A549 (cell line): Measurements from ENCODE around the gene HDDC3. TPM values are rescaled to one million over a fixed set of nuclear protein-coding genes. Genes with fewer than 3 reads are reported as not detected.

Source experiments
- BHLHE40 ChIP-seq: IDR thresholded peaks from 2 replicates; pipeline ENCODE4 v1.6.1; 2012; ENCODE audit warnings: low read depth, low read length, inconsistent platforms
- CBX8 ChIP-seq: fragments of 200-600 bp; sonication (generic); IDR thresholded peaks from 2 replicates; pipeline ENCODE4 v1.6.1; 2016
- CHD2 ChIP-seq: fragments of 150-350 bp; IDR thresholded peaks from 2 replicates; pipeline ENCODE4 v1.6.1; 2014; ENCODE audit warnings: low read length; ENCODE audit not compliant: partially characterized antibody
- CHD4 ChIP-seq: fragments of 200-600 bp; sonication (generic); IDR thresholded peaks from 2 replicates; pipeline ENCODE4 v1.6.1; 2016; ENCODE audit warnings: antibody characterized with exemption, mild to moderate bottlenecking, borderline replicate concordance
- FOSB ChIP-seq: fragments of 250-450 bp; sonication (Bioruptor Pico); IDR thresholded peaks from 2 replicates; pipeline ENCODE4 v1.5.0; 2020; ENCODE audit warnings: mild to moderate bottlenecking, moderate library complexity
- FOSL2 ChIP-seq, 2 experiments: fragments of 450-650 bp in 1 of 2; fragments of >200 bp in 1 of 2; sonication (Bioruptor Twin) in 1 of 2; formaldehyde crosslinking; IDR thresholded peaks; 2 replicates each; pipeline versions ENCODE4 v1.5.0 to v1.6.1; 2016 to 2020; ENCODE audit warnings: mild to moderate bottlenecking in 1 of 2, moderate library complexity in 1 of 2
- GATA3 ChIP-seq: IDR thresholded peaks from 2 replicates; pipeline ENCODE4 v1.6.1; 2012; ENCODE audit warnings: borderline replicate concordance
- HOXA7 ChIP-seq: fragments of 250-450 bp; sonication (Bioruptor Pico); IDR thresholded peaks from 2 replicates; pipeline ENCODE4 v1.5.0; 2020; ENCODE audit warnings: mild to moderate bottlenecking, moderate library complexity
- HOXB13 ChIP-seq: fragments of 250-450 bp; sonication (Bioruptor Pico); IDR thresholded peaks from 2 replicates; pipeline ENCODE4 v1.5.0; 2020; ENCODE audit warnings: low read depth, mild to moderate bottlenecking, moderate library complexity
- HOXB5 ChIP-seq: fragments of 250-450 bp; sonication (Bioruptor Pico); IDR thresholded peaks from 2 replicates; pipeline ENCODE4 v1.5.0; 2020; ENCODE audit warnings: mild to moderate bottlenecking, moderate library complexity
- KDM1A ChIP-seq: fragments of 200-600 bp; sonication (generic); IDR thresholded peaks from 2 replicates; pipeline ENCODE4 v1.6.1; 2016; ENCODE audit warnings: low read depth, mild to moderate bottlenecking
- KDM5A ChIP-seq: fragments of 200-600 bp; sonication (generic); IDR thresholded peaks from 2 replicates; pipeline ENCODE4 v1.6.1; 2016; ENCODE audit warnings: antibody characterized with exemption, mild to moderate bottlenecking
- MYC ChIP-seq: IDR thresholded peaks from 2 replicates; pipeline ENCODE4 v1.6.1; 2012; ENCODE audit warnings: mild to moderate bottlenecking, inconsistent platforms, low read length, improper control_type of control experiment, borderline replicate concordance
- NPAS2 ChIP-seq: fragments of 250-450 bp; sonication (Bioruptor Pico); IDR thresholded peaks from 2 replicates; pipeline ENCODE4 v1.8.0; 2022; ENCODE audit warnings: mild to moderate bottlenecking, moderate library complexity, borderline replicate concordance
- NR3C1 ChIP-seq: fragments of >200 bp; sonication (Bioruptor Twin); formaldehyde crosslinking; IDR thresholded peaks from 3 replicates; pipeline ENCODE4 v1.6.1; 2017
- PHF8 ChIP-seq: fragments of 200-600 bp; sonication (generic); IDR thresholded peaks from 2 replicates; pipeline ENCODE4 v1.6.1; 2016; ENCODE audit warnings: low read depth, mild to moderate bottlenecking, antibody characterized with exemption, moderate library complexity, borderline replicate concordance
- POLR2A ChIP-seq: IDR thresholded peaks from 2 replicates; pipeline ENCODE4 v1.6.1; 2012; ENCODE audit warnings: mild to moderate bottlenecking, low read length
- RCOR1 ChIP-seq: fragments of 150-350 bp; IDR thresholded peaks from 2 replicates; pipeline ENCODE4 v1.6.1; 2014; ENCODE audit warnings: antibody characterized with exemption, low read length, low read depth
- RNF2 ChIP-seq: fragments of 200-600 bp; sonication (generic); IDR thresholded peaks from 2 replicates; pipeline ENCODE4 v1.6.1; 2016; ENCODE audit warnings: low read depth, mild to moderate bottlenecking, antibody characterized with exemption, moderate library complexity, borderline replicate concordance
- SMC3 ChIP-seq: fragments of >200 bp; sonication (Bioruptor Twin); formaldehyde crosslinking; IDR thresholded peaks from 3 replicates; pipeline ENCODE4 v1.6.1; 2018; ENCODE audit warnings: inconsistent platforms
- polyA plus RNA-seq, 4 experiments: library from polyadenylated mRNA; depleted of rRNA in 3 of 4; stranded (reverse); fragments of >200 nt; fragmentation: RNase III in 1 of 4; extraction: RNeasy Plus Mini Kit Qiagen cat#74134 plus additional on column Dnase treatment in 1 of 4; gene quantifications; 2 replicates in 3 of 4; 3 replicates in 1 of 4; pipeline ENCODE4 v1.2.3, GENCODE V29; 2011 to 2017
- TF ChIP-seq, protein P1 (sequence below): IDR thresholded peaks from 2 replicates; pipeline ENCODE4 v1.6.1; 2012
- TF ChIP-seq, protein P2 (sequence below): fragments of 250-450 bp; sonication (Bioruptor Pico); IDR thresholded peaks from 2 replicates; pipeline ENCODE4 v1.5.0; 2020; ENCODE audit warnings: low read depth, mild to moderate bottlenecking, moderate library complexity
- TF ChIP-seq, protein P3 (sequence below): fragments of 200-600 bp; sonication (generic); IDR thresholded peaks from 2 replicates; pipeline ENCODE4 v1.6.1; 2016; ENCODE audit warnings: antibody characterized with exemption, mild to moderate bottlenecking, moderate library complexity
- TF ChIP-seq, protein P4 (sequence below): IDR thresholded peaks from 2 replicates; pipeline ENCODE4 v1.6.1; 2012
- TF ChIP-seq, protein P5 (sequence below): fragments of >200 bp; sonication (Bioruptor Twin); formaldehyde crosslinking; IDR thresholded peaks from 3 replicates; pipeline ENCODE4 v1.6.1; 2016

The HDDC3 gene
- polyA plus RNA-seq, 2 of the 4 experiments (the other 2 are of a cell fraction) = 26.1 to 31.9 TPM

DNA sequence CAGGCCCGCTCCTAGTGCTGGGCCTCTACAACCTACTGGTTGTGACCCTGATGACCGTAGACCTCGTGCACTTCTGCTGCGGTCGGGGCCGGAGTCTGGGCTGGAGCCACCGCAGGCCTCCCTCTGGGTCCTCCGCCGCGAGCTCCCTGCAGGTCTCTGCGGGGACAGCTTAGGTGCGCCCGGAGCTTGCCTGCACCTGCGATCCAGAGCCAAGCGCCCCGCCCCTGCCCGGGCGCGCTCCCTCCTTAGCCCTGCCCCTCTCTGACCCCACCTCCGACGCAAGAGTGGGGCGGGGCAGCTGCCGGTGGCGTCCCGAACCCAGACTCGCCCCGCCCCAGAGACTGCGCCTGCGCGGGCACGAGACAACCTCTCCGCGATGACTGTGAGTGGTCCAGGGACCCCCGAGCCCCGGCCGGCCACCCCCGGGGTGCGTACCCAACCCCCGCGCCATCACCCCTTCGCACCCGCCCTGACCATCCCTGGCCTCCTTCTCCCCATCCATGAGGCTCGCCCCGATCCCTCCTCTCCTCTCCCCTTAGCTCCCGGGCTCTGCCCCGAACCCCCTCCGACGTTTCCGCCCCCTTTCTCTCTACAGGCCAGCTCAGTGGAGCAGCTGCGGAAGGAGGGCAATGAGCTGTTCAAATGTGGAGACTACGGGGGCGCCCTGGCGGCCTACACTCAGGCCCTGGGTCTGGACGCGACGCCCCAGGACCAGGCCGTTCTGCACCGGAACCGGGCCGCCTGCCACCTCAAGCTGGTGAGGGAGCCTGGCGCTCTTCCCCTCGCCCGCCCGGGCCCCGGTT, 2.8 kb upstream of the HDDC3 start, which contains the start of gene UNC45A (continued):
- TF ChIP-seq CHD4 (no peak), HOXB5 (CRISPR knock-in tag) (no peak; the same call in 1 of the 2 replicates), CHD2 (no peak), KDM5A (no peak), POLR2A (peak; percentile 66), NPAS2 (CRISPR knock-in tag) (no peak), FOSB (CRISPR knock-in tag) (no peak), BHLHE40 (peak; percentile 29; the same call in 1 of the 2 replicates), MYC (peak; percentile 45; the same call in 1 of the 2 replicates), CBX8 (no peak), NR3C1 (no peak), RCOR1 (no peak), HOXB13 (CRISPR knock-in tag) (no peak), SMC3 (no peak), KDM1A (no peak), FOSL2 (IDR thresholded peaks at IDR 0.05) (no peak), FOSL2 (CRISPR knock-in tag; IDR thresholded peaks at IDR 0.05) (no peak), RNF2 (no peak), PHF8 (peak; percentile 41), GATA3 (no peak), HOXA7 (no peak)
- TF ChIP-seq, protein P1, sequence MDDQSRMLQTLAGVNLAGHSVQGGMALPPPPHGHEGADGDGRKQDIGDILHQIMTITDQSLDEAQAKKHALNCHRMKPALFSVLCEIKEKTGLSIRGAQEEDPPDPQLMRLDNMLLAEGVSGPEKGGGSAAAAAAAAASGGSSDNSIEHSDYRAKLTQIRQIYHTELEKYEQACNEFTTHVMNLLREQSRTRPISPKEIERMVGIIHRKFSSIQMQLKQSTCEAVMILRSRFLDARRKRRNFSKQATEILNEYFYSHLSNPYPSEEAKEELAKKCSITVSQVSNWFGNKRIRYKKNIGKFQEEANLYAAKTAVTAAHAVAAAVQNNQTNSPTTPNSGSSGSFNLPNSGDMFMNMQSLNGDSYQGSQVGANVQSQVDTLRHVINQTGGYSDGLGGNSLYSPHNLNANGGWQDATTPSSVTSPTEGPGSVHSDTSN = 0 out of 2 replicates have a peak, but pooled peaks have one; percentile 8
- TF ChIP-seq, protein P2, sequence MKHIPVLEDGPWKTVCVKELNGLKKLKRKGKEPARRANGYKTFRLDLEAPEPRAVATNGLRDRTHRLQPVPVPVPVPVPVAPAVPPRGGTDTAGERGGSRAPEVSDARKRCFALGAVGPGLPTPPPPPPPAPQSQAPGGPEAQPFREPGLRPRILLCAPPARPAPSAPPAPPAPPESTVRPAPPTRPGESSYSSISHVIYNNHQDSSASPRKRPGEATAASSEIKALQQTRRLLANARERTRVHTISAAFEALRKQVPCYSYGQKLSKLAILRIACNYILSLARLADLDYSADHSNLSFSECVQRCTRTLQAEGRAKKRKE (CRISPR knock-in tag) = no peak
- TF ChIP-seq, protein P3, sequence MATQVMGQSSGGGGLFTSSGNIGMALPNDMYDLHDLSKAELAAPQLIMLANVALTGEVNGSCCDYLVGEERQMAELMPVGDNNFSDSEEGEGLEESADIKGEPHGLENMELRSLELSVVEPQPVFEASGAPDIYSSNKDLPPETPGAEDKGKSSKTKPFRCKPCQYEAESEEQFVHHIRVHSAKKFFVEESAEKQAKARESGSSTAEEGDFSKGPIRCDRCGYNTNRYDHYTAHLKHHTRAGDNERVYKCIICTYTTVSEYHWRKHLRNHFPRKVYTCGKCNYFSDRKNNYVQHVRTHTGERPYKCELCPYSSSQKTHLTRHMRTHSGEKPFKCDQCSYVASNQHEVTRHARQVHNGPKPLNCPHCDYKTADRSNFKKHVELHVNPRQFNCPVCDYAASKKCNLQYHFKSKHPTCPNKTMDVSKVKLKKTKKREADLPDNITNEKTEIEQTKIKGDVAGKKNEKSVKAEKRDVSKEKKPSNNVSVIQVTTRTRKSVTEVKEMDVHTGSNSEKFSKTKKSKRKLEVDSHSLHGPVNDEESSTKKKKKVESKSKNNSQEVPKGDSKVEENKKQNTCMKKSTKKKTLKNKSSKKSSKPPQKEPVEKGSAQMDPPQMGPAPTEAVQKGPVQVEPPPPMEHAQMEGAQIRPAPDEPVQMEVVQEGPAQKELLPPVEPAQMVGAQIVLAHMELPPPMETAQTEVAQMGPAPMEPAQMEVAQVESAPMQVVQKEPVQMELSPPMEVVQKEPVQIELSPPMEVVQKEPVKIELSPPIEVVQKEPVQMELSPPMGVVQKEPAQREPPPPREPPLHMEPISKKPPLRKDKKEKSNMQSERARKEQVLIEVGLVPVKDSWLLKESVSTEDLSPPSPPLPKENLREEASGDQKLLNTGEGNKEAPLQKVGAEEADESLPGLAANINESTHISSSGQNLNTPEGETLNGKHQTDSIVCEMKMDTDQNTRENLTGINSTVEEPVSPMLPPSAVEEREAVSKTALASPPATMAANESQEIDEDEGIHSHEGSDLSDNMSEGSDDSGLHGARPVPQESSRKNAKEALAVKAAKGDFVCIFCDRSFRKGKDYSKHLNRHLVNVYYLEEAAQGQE = no peak
- TF ChIP-seq, protein P4, sequence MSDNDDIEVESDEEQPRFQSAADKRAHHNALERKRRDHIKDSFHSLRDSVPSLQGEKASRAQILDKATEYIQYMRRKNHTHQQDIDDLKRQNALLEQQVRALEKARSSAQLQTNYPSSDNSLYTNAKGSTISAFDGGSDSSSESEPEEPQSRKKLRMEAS = peak; percentile 55
- TF ChIP-seq, protein P5, sequence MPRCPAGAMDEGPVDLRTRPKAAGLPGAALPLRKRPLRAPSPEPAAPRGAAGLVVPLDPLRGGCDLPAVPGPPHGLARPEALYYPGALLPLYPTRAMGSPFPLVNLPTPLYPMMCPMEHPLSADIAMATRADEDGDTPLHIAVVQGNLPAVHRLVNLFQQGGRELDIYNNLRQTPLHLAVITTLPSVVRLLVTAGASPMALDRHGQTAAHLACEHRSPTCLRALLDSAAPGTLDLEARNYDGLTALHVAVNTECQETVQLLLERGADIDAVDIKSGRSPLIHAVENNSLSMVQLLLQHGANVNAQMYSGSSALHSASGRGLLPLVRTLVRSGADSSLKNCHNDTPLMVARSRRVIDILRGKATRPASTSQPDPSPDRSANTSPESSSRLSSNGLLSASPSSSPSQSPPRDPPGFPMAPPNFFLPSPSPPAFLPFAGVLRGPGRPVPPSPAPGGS = peak; percentile 58; the same call in 1 of the 3 replicates
